HepG2 (cell line): Measurements from ENCODE around the gene PHF10. TPM values are rescaled to one million over a fixed set of nuclear protein-coding genes. Genes with fewer than 3 reads are reported as not detected.

Experiments used
- CENPX ChIP-seq: sonication (generic); formaldehyde crosslinking; IDR thresholded peaks from 2 replicates; pipeline ENCODE4 v1.9.0; 2021; ENCODE audit warnings: mild to moderate bottlenecking, missing genetic modification reagents, moderate library complexity
- CHCHD3 ChIP-seq: sonication (generic); formaldehyde crosslinking; IDR thresholded peaks from 2 replicates; pipeline ENCODE4 v1.8.0; 2022; ENCODE audit warnings: mild to moderate bottlenecking, missing genetic modification reagents, moderate library complexity
- FOSL1 ChIP-seq: sonication (generic); formaldehyde crosslinking; IDR thresholded peaks from 2 replicates; pipeline ENCODE4 v1.9.0; 2021; ENCODE audit warnings: missing genetic modification reagents, borderline replicate concordance
- FOXA1 ChIP-seq, 2 experiments: fragments of 450-650 bp in 1 of 2; sonication (generic) in 1 of 2; formaldehyde crosslinking in 1 of 2; IDR thresholded peaks; 2 replicates each; pipeline versions ENCODE4 v1.4.0 to v1.6.1; 2016 to 2020; ENCODE audit warnings: missing genetic modification reagents in 1 of 2
- HDAC6 ChIP-seq: fragments of 200-600 bp; sonication (generic); IDR thresholded peaks from 2 replicates; pipeline ENCODE4 v1.7.0; 2017; ENCODE audit warnings: mild to moderate bottlenecking, antibody characterized with exemption, low read length, low read depth
- HMGA1 ChIP-seq: sonication (generic); formaldehyde crosslinking; conservative IDR thresholded peaks from 2 replicates; pipeline ENCODE4 v1.4.0; 2020; ENCODE audit warnings: missing genetic modification reagents
- POLR2AphosphoS5 ChIP-seq: IDR thresholded peaks from 2 replicates; pipeline ENCODE4 v1.6.1; 2012; ENCODE audit warnings: low read depth, low read length
- RBM39 ChIP-seq: fragments of 200-400 bp; formaldehyde crosslinking; IDR thresholded peaks from one replicate; pipeline ENCODE4 v1.6.1; 2018; ENCODE audit warnings: antibody characterized with exemption, mild to moderate bottlenecking, low read depth, low read length; ENCODE audit not compliant: poor library complexity, severe bottlenecking
- SRSF1 ChIP-seq: fragments of 200-400 bp; formaldehyde crosslinking; optimal IDR thresholded peaks from 2 replicates; pipeline ENCODE3; 2017; ENCODE audit warnings: mild to moderate bottlenecking, low read depth, low read length, moderate library complexity
- TBX3 ChIP-seq: fragments of 450-650 bp; IDR thresholded peaks from 2 replicates; pipeline ENCODE4 v1.6.1; 2017; ENCODE audit warnings: antibody characterized with exemption, mild to moderate bottlenecking, inconsistent platforms, borderline replicate concordance
- TP53 ChIP-seq: sonication (generic); formaldehyde crosslinking; conservative IDR thresholded peaks from 2 replicates; pipeline ENCODE4 v1.4.0; 2020; ENCODE audit warnings: missing genetic modification reagents
- ZNF549 ChIP-seq: sonication (generic); formaldehyde crosslinking; IDR thresholded peaks from 2 replicates; pipeline ENCODE4 v1.5.0; 2020; ENCODE audit warnings: missing genetic modification reagents
- ZNF562 ChIP-seq: sonication (generic); formaldehyde crosslinking; IDR thresholded peaks from 2 replicates; pipeline ENCODE4 v1.8.0; 2022; ENCODE audit warnings: missing genetic modification reagents, borderline replicate concordance
- ZNF570 ChIP-seq: sonication (generic); formaldehyde crosslinking; IDR thresholded peaks from 2 replicates; pipeline ENCODE4 v1.4.0; 2020; ENCODE audit warnings: mild to moderate bottlenecking, missing genetic modification reagents, borderline replicate concordance
- ZNF749 ChIP-seq: sonication (generic); formaldehyde crosslinking; IDR thresholded peaks from 2 replicates; pipeline ENCODE4 v1.8.0; 2022; ENCODE audit warnings: mild to moderate bottlenecking, missing genetic modification reagents, moderate library complexity, borderline replicate concordance
- polyA plus RNA-seq, 8 experiments: library from polyadenylated mRNA; depleted of rRNA in 3 of 8; stranded (reverse) in 7 of 8; unstranded in 1 of 8; fragments of >200 nt; fragmentation: Illumina TruSeq in 4 of 8; extraction: Trizol in 4 of 8; gene quantifications; 2 replicates each; pipeline versions ENCODE4 v1.2.1 to v1.2.3, GENCODE V29; 2011 to 2016; ENCODE audit warnings: low read depth in 4 of 8, missing spikeins in 1 of 8, mixed read lengths in 1 of 8; ENCODE audit not compliant: insufficient read depth in 1 of 8
- total RNA-seq, 5 experiments: library from RNA; depleted of rRNA; stranded (reverse); fragments of >200 nt; fragmentation: Illumina TruSeq; extraction: Trizol; gene quantifications; 2 replicates each; pipeline ENCODE4 v1.2.3, GENCODE V29; 2016; ENCODE audit warnings: low read depth in 1 of 5
- TF ChIP-seq, protein P1 (sequence below): sonication (generic); formaldehyde crosslinking; IDR thresholded peaks from 2 replicates; pipeline ENCODE4 v1.9.0; 2021; ENCODE audit warnings: missing genetic modification reagents, mild to moderate bottlenecking, borderline replicate concordance
- TF ChIP-seq, protein P2 (sequence below): sonication (generic); formaldehyde crosslinking; IDR thresholded peaks from 2 replicates; pipeline ENCODE4 v1.4.0; 2020; ENCODE audit warnings: low read depth, mild to moderate bottlenecking, missing genetic modification reagents
- TF ChIP-seq, protein P3 (sequence below): sonication (generic); formaldehyde crosslinking; IDR thresholded peaks from 2 replicates; pipeline ENCODE4 v1.5.0; 2020; ENCODE audit warnings: mild to moderate bottlenecking, missing genetic modification reagents
- TF ChIP-seq, protein P4 (sequence below): sonication (generic); formaldehyde crosslinking; IDR thresholded peaks from 2 replicates; pipeline ENCODE4 v1.5.0; 2020; ENCODE audit warnings: mild to moderate bottlenecking, missing genetic modification reagents, borderline replicate concordance
- TF ChIP-seq, protein P5 (sequence below): sonication (generic); formaldehyde crosslinking; IDR thresholded peaks from 2 replicates; pipeline ENCODE4 v1.5.0; 2020; ENCODE audit warnings: missing genetic modification reagents, mild to moderate bottlenecking, borderline replicate concordance

Gene PHF10
- total and polyA plus RNA-seq, 2 of the 13 experiments (the other 11 are each of a cell fraction or from before 2014, with no cell fraction given), result 42.1 to 84.1 TPM

DNA sequence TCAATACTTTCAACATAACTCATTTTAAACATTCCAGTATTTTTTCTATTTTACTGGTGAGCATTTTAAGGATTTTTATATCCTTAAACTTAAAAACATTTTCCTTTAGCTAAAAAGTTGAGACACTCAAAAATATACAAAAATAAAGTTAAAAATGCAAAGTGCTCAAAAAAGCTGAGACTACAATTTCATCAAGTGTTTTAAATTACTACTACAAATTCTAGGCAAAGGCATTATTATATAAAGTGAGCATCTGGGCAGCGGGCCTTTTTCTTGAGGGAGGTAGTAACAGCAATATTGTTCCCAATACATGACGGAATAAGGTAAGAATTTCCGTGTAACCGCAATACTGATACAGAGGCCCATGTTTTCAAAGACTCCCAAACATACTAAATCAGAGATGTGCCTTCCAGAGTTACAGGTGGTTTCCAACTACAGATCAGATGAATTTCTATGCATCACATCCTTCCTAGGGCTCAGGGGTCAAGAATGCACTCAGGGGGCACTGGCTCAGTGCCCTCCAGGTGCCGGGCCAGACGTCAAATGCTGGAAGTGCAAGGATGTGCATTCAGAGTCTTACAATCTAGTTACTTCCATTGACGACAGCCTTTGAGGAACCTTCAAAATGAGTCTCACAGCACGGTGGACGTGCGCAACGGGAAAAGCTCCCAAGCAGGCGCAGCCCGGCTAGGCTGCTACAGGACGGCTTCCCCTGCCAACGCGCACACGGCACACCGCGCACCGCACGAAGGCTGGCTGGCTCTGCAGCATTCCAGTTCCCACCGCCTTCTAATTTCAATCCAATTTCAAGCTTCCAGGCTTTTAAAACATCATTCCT lies 1.7 kb downstream of the PHF10 start (continued):
- TF ChIP-seq ZNF549 (no peak), FOSL1 (CRISPR knock-in tag) (no peak), ZNF749 (CRISPR knock-in tag) (no peak), POLR2AphosphoS5 (no peak), TBX3 (no peak), ZNF570 (CRISPR knock-in tag) (no peak), ZNF562 (CRISPR knock-in tag) (no peak), SRSF1 (no peak), HMGA1 (no peak), TP53 (CRISPR knock-in tag) (no peak), CHCHD3 (CRISPR knock-in tag) (no peak), FOXA1 (IDR thresholded peaks at IDR 0.05) (no peak), FOXA1 (CRISPR knock-in tag; IDR thresholded peaks at IDR 0.05) (no peak), HDAC6 (no peak), RBM39 (no peak), CENPX (CRISPR knock-in tag) (no peak)
- TF ChIP-seq, protein P1, sequence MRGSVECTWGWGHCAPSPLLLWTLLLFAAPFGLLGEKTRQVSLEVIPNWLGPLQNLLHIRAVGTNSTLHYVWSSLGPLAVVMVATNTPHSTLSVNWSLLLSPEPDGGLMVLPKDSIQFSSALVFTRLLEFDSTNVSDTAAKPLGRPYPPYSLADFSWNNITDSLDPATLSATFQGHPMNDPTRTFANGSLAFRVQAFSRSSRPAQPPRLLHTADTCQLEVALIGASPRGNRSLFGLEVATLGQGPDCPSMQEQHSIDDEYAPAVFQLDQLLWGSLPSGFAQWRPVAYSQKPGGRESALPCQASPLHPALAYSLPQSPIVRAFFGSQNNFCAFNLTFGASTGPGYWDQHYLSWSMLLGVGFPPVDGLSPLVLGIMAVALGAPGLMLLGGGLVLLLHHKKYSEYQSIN (CRISPR knock-in tag), result no peak
- TF ChIP-seq, protein P2, sequence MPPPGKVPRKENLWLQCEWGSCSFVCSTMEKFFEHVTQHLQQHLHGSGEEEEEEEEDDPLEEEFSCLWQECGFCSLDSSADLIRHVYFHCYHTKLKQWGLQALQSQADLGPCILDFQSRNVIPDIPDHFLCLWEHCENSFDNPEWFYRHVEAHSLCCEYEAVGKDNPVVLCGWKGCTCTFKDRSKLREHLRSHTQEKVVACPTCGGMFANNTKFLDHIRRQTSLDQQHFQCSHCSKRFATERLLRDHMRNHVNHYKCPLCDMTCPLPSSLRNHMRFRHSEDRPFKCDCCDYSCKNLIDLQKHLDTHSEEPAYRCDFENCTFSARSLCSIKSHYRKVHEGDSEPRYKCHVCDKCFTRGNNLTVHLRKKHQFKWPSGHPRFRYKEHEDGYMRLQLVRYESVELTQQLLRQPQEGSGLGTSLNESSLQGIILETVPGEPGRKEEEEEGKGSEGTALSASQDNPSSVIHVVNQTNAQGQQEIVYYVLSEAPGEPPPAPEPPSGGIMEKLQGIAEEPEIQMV (CRISPR knock-in tag), result no peak
- TF ChIP-seq, protein P3, sequence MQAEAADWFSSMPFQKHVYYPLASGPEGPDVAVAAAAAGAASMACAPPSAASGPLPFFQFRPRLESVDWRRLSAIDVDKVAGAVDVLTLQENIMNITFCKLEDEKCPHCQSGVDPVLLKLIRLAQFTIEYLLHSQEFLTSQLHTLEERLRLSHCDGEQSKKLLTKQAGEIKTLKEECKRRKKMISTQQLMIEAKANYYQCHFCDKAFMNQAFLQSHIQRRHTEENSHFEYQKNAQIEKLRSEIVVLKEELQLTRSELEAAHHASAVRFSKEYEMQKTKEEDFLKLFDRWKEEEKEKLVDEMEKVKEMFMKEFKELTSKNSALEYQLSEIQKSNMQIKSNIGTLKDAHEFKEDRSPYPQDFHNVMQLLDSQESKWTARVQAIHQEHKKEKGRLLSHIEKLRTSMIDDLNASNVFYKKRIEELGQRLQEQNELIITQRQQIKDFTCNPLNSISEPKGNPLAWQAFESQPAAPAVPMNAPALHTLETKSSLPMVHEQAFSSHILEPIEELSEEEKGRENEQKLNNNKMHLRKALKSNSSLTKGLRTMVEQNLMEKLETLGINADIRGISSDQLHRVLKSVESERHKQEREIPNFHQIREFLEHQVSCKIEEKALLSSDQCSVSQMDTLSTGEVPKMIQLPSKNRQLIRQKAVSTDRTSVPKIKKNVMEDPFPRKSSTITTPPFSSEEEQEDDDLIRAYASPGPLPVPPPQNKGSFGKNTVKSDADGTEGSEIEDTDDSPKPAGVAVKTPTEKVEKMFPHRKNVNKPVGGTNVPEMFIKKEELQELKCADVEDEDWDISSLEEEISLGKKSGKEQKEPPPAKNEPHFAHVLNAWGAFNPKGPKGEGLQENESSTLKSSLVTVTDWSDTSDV (CRISPR knock-in tag), result peak; percentile 53; the same call in 1 of the 2 replicates
- TF ChIP-seq, protein P4, sequence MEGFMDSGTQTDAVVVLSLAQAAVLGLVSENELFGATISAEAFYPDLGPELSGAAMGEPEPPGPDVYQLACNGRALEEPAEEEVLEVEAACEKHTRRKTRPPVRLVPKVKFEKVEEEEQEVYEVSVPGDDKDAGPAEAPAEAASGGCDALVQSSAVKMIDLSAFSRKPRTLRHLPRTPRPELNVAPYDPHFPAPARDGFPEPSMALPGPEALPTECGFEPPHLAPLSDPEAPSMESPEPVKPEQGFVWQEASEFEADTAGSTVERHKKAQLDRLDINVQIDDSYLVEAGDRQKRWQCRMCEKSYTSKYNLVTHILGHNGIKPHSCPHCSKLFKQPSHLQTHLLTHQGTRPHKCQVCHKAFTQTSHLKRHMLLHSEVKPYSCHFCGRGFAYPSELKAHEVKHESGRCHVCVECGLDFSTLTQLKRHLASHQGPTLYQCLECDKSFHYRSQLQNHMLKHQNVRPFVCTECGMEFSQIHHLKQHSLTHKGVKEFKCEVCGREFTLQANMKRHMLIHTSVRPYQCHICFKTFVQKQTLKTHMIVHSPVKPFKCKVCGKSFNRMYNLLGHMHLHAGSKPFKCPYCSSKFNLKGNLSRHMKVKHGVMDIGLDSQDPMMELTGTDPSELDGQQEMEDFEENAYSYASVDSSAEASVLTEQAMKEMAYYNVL (CRISPR knock-in tag), result no peak
- TF ChIP-seq, protein P5, sequence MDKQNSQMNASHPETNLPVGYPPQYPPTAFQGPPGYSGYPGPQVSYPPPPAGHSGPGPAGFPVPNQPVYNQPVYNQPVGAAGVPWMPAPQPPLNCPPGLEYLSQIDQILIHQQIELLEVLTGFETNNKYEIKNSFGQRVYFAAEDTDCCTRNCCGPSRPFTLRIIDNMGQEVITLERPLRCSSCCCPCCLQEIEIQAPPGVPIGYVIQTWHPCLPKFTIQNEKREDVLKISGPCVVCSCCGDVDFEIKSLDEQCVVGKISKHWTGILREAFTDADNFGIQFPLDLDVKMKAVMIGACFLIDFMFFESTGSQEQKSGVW (CRISPR knock-in tag), result no peak
